CMK (cell line): ENCODE results near the gene KIF16B.
"Not testable (repeated sequence)": the region's sequence is repeated elsewhere in the genome, so short reads cannot be mapped to it uniquely, and the experiment has no call there.

Source experiments
- DNase-seq: peaks from one replicate; pipeline ENCODE4 v3.0.0-alpha.2; 2010; ENCODE audit warnings: low read depth

KIF16B gene

DNA sequence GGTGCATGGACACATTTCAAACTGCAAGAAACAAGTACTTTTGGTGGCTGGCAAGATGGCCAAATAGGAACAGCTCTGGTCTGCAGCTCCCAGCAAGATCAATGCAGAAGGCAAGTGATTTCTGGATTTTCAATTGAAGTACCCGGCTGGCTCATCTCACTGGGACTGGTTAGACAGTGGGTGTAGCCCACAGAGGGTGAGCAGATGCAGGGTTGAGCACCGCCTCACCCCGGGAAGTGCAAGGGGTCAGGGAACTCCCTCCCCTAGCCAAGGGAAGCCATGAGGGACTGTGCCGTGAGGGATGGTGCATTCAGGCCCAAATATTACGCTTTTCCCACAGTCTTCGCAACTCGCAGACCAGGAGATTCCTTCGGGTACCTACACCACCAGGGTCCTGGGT lies 53.6 kb downstream of the KIF16B start:
- DNase-seq, result not testable (repeated sequence)

DNA sequence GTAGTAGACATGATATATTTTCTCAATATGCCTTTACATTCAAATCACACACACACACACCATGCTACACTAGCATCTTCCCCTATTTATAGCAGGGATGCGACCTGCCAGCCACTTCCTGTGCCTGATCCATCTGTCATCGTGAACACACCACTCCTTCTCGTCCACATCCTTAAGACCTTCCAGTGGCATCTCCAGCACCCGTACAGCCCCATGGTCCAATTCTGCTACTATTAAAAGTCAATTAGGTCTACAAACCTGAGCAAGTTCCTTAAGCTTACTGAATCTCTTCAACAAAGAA lies 54.5 kb downstream of the KIF16B start:
- no peak for DNase-seq

DNA sequence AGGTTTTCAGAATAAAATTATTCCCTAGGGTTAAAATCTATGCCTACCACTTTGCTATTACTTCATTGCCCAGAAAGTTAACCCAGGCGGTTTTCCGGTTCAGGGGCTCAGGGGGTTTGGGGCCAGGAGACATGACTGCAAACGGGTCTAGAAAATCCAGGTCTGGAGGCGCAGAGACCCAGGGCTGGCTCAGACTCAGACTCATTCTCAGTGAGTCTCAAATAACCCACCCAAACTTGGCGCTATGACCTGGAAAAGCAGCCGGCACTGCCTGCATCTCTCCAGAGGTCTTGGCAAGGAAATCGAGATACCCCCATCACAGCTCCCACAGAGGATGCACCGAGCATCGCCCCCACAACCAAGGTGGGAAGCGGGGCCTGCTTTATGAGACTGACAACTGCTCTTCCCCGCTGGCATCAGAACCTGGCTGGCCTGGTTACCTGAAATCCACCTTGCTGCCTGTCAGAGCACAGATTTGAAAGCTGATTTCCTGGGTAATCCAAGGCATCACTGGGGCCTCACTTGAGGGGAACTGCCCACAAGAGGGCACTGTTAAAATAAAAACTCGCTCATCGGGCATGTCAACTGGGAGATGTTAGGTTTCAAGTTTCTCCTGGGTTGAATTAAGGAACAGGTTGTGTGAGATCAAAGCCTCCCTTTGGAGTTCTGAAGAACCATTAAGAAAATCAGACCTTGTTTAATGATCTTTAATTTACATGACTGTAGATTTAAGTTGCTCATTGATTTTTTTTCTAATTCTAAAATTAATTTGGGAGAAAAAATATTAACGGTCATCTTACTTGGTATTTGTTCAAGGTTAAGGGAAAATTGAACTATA lies 55.1 kb downstream of the KIF16B start:
- DNase-seq, result no peak

DNA sequence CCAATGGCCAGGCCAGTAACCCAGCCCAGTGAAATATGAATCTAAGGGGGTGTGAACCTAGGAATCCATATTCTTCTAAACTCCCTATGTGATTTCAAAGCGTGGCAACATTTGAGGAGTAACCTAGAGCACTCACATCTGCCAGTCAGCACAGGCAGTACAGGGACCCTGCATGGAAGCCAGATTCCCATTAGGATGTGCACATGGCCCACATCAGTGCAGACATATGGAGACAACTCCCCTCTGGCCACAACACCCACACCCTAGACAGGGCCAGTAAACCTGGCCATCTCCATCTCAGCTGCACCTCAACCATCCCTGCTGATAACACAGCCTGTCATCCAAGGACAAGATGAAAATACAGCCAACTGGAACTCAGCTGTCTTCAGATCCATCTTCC lies 56.5 kb downstream of the KIF16B start:
- DNase-seq, result no peak

DNA sequence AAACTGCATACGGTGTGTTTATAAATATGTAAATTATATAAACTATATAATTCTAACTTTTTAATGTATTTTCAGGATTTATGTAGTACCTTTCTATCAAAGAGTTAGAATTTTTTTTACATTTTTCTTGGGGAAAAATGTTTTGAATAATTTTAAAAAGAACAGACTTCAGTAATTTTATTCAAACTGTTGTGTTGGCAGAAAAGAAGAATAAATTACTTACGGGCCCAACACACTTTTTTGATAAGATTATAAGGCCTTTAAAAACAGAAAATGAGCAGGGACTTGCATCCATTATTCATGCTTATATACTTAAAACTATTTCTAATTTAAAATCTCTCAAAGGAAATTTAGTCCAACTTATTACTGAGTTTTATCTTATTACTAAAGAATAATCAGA lies 58.2 kb downstream of the KIF16B start:
- no peak for DNase-seq

DNA sequence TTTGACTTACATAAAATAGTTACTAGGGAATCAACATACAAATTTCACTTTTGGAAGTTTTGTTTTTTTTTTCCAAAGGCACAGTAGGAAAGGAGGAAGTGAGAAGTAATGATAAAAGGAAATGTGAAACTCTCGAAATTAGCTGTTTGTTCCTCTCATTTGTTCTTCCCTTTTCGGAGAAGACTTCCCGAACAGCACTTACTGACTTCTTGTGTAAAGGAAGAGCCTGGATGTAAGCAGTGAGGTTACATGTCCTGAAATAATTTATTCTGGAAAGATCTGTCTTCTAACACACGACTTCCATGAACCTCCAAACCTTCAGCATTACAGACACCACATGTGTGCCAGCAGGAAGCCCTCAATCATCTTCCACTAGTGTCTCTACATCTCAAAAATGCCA lies 59.1 kb downstream of the KIF16B start:
- no peak for DNase-seq

DNA sequence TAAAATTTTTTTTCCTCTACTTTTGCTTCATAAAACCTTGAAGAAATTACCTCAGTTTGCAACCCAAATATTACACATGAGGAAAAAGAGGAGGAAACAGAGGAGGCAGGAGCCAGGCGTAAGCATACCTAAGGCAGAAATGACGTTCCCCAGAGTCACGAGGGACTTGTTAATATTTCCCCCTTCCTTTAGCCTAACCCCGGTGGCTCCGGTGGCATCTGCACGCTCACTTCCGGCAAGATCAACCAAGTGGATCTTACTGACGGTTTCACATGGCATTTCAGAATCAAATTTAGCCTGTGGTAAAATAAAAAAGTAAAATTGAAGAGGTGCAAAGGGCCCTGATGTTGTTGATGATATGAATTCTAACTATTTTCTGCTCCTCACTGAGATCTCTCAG lies 67.4 kb downstream of the KIF16B start:
- DNase-seq, result no peak

DNA sequence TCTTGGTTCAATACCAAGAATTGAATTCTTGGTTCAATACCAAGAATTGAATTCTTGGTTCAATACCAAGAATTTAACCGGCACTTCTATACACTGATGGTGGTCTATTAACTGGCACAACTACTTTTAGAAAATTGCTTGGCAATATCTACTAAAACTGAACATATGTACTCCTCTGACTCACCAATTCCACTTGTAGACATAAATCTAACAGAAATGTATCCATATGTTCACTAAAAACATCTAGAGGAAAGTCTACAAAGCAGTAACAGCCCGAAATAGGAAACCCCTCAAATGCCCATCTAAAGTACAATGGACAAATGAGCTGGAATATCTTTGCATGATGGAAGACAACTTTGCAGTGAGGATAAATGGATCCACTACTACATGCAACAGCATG lies 71.9 kb downstream of the KIF16B start:
- DNase-seq, result no peak

DNA sequence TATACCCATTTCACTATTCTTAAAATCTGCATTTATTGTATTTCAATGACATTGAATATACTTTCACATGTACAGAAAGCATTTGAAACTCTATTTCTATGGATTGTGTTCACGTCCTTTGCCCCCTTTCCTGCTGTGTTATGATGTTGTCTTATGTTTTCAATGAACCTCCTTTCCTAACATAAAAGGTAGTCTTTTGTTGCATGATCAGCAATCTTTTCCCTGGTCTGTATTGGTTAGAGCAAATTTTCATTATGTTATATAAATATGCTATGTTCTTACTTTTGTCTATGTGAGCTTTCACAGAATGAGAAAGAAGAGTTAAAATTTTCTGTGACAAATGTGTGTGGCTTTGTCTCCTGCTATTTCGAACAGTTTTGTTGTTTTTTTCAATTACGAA lies 73.1 kb downstream of the KIF16B start:
- no peak for DNase-seq

DNA sequence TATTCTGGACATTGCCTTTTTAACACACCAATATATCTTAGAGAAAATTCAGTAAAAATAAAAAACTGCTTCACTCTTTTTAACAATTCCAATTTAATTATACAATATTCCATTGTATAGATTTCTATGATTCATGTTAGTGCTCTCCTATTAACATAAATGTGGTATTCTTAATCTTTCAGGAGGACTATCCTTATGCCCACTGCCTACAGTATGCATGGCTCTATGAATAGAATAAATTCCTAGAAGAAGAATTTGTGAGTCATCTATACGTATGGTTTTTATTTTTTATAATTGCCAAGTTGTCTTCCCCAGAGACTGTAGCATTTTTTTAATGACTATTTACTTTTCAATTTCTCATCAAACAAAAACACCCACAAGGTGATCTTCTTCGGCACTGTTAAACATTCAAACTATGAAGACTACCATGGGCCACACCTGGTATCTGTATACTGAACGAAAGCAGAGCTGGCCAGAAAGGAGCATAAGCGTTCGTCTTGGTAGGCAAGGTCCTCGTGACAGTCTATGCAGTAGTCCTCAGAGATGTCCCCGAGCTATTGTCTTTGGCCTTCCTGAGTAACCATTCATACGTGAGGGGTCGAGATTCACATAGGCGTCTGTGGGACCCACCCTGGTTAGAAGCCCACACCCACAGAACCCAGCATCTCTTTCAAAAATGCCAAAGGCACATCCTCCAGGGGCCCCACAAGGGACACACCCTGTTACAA lies 74.6 kb downstream of the KIF16B start:
- DNase-seq, result no peak

DNA sequence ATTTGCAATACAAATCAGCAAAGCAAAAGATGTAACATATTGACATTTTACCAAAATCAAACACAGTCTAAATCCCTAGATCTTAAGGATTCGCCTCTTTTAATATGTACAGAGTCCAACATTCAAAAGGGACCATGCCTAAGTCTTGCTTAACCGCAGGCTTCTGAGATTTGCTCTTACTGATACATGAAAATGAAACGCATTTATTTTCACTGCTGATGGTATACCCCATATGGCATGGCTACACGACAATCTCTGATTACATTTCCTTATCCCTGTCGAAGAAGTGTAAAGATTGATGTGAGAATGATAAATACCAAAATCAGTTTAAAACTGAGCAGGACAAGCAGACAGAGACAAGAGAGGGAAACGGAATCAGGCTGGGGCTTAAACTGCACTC lies 75.4 kb downstream of the KIF16B start:
- DNase-seq, result no peak

DNA sequence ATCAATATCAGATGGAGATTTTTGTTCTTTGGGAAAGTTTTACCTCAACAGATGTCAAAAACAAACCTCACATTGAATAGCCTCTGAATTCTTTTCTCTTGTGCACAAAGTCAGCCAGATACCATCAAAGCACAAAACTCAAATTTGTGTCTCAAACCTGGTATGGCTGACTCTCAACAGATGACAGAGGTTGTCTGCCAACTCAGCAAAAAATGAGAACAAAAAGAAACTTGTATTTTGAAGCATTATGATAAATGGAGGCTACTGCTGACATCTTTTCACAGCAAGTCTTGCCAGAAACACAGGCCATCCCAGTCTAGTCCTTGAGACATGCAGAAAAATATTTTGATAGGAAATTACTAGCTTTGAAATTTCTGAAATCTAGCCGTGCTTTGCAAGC lies 79.8 kb downstream of the KIF16B start:
- no peak for DNase-seq

DNA sequence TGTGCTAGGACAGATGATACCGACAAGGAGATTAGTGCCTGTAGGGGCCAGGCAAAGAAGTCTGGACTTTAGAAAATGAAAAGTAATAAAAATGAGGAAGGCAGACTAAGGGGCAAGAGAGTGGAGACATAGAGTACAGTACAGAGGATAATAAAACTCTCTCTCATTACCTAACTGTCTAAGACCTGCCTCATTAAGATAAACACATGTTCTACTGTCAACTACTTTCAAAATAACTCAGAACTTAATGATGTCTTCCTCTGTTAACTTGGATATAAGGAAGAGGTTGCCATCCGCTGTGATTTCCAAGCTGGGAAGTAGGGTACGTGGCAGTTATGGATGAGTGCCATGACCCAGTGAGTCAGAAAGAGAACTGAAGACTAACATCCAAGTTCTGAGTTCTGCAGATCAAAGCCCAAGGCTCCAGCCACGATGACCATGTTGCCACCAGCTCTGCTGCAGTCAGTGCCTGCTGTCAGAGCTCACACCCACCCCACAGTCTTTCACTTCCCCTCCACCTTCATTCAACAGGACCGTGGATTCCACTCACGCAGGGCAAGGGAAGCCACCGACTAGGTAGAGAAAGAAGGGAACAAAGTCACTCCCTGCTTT lies 81.8 kb downstream of the KIF16B start:
- no peak for DNase-seq

DNA sequence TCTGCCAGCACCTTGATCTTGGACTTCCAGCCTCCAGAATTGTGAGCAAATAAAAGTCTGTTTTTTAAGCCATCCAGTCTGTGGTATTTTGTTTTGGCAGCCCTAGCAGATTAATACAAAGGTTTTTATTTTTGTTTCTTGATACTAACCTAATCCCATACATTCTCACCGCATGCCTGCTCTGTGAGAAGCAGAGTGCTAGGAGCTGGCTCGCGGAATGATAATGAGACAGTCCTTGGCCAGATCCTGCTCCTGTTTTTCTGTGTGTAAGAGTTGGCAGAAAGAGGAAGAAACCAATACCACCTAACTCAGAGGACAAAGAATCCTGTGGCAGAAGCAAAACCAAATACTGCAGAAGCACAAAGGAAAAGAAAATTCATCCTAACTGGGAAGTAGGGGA lies 82.6 kb downstream of the KIF16B start:
- DNase-seq, result no peak

DNA sequence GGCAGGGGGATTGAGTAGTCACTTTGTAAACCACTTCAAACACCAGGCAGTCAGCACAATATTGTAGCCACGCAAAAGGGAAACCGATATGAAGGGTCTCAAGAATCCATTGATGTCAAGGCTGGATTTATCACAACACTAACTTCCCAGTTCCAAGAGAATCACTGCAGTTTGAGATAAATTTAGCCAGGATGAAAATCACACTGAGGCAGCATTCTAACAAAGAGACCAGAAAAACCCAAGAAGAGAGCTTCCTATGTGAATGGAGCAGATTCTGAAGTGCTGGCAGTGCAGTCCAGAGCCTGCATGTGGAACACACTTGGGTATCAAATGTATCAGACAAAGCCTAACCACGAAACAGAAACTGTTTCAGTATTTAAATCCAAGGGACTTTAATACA lies 84.6 kb downstream of the KIF16B start:
- DNase-seq, result no peak

DNA sequence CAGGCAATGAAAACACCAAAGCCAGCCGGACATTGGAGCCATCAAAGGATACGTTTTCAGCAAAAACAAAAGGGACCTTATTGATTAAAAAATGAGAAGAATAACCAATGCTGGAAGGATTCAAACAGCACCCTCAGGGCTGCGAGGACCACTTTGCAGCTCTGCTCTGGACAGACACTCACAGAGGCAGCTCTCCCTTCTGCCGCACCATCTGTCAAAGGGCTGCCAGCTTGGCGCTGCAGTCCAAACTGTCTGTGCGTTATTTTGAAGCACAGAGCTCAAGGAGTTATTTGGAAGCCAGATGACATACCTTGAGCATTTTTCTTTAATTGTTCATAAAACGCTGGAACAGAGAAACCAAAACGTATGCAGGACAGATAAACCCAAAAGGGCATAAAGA lies 85.2 kb downstream of the KIF16B start:
- no peak for DNase-seq

DNA sequence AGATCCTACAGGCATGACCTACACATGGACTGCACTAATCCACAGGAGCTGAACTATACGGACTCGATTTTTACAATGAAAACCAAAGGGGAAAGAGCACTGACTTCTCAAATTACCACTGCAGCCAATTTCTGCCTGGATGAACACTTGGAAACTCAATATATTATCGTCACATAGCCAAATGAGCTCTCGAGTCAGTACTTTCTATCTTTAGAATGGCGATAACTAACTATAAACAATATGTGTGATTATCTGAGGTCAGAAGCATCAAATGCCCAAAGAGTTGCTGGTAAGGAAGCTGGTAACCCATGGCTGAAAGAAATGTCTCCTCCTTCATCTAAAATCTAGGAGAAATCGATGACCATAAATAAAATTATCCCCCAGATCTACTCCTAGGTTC lies 86.7 kb downstream of the KIF16B start:
- no peak for DNase-seq

DNA sequence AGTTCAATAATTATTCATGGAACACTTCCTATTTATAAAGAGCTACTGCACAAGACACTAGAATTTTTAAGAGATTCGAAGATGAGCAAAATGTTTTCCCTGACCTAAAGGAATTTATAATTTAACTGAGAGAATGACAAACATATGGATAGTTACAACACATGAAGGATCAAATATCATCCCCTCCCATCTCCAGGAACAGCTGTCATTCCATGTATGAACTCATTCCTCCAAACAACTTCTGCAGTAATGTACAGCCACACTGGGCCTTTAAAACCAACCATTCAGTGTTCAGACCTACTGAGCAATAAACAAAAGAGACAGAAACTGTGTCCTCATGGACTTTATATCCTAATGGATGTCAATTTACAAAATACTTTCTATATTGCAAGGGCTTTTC lies 87.8 kb downstream of the KIF16B start:
- no peak for DNase-seq

DNA sequence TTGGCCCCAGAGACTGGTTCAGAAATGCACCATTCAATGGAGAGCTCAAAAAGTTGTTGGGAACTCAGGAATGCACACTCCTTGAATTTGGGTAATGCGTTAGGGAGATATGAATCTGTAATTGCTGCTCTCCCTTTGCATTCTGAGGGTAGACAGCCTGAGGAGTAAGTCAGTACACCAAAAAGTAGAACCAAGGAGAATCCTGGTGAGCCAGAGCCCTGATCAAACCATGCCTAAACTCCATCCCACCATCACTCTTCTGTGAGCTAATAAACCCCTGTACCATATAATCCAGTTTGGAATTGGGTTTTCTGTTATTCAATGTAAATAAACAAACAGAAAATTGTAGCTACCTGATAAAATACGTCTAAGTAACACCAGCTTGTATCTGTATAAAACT lies 90.2 kb downstream of the KIF16B start:
- no peak for DNase-seq

DNA sequence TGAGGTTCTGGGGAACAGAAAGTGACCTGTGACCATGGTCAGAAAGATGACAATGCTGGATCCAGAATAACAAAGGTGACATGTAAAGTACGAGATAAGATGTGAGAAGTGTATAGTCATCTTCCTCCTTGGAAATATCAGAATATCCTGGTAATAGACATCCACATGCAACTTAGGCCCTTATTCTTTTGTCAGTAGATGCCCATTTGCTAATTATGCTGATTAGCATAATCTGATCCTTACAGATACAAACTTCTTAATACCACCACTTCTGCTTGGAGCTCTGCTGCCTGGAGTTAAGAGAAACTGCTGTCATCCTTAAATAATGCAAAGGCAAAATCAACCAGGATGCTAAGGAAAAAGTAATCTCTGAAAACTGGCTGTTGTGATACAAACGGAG lies 91.3 kb downstream of the KIF16B start:
- no peak for DNase-seq

DNA sequence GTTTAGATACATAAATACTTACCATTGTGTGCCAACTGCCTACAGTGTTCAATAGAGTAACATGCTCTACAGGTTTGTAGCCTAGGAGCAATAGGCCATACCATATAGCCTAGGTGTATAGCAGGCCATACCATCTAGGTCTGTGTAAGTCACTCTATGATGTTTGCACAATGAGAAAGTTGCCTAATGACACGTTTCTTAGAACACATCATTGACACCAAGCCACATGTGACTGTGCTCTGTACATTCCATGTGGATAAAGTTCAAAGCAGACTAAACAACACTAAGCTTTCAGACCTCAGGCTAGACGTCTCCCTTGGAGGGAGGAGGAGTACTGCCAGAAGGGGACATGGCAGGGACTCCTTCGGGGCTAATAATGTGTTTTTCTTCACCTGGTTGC lies 93.6 kb downstream of the KIF16B start:
- no peak for DNase-seq

DNA sequence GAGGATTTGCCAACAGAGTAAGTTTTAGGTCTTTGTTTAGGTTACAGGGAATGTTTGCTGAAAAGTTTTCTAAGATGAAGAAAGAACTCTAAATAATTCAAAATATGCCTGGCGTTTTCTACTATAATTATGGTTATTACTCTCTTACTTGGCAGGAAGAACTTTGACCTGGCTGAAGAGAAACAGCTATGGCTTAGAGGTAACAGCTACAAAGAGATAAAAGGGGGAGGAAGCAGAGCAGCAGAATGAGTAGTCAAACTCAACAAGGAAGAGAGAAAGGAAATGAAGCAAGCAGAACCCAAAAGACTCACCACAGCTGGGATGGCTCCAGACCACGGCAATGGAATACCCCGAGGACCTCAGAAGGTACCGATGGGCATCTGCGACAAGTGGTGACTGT lies 95.6 kb downstream of the KIF16B start:
- DNase-seq, result no peak

DNA sequence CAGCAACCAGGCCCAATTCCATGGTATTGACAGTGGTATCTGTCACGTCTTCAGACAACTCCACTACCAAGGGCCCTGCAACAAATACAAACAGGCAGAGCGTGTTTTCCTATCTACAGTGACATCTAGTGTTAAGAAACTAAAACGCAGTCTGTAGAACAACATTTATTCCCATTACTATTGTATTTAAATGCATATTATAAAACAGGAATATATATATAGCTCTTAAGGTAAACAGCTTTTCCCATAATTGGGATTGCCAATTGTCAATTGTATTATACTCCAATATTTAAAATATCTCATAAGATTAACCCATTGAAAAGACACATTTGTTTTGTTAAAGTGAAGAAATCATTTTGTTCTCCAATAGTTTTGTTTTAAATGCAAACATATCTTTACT lies 97.2 kb downstream of the KIF16B start:
- DNase-seq, result peak; percentile 12

DNA sequence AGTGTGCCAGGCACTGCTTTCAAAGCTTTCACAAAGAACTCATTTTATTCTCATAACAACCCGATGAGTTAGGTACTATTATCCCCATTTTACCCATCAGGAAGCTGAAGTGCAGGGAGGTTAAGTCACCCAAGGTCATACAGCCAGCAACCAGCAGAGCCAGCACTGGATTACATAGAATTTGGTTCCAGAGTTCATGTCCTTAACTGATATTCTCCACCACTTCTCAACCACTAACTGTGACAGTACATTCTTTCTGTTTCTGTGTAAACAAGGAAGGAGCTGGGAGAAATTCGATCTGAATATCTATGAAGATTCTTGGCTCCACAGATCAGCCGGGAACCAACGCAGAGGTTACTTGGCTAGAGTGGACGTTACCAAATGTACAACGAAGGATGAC lies 98.0 kb downstream of the KIF16B start:
- DNase-seq, result no peak
